ENCODE data around the gene RNF215.

- no peak for TF ChIP-seq CTCF (IDR thresholded peaks at IDR 0.05)
- TF ChIP-seq POLR2A (IDR thresholded peaks at IDR 0.05) = no peak
These were observed 48.4 kb downstream of the RNF215 start for GRCh38 chr22:30338802-30339201.
